ENCODE measurements around the gene SGMS1.
"Not testable (repeated sequence)": the region's sequence is repeated elsewhere in the genome, so short reads cannot be mapped to it uniquely, and the experiment has no call there.

The SGMS1 gene

GRCh38 chr10:50528206-50528605 is 95.5 kb downstream of the SGMS1 start:
- DNase-seq, result no peak

- DNase-seq, result no peak
Observed at GRCh38 chr10:50527442-50528043, 96.2 kb downstream of the SGMS1 start.

- DNase-seq, result no peak
Observed at GRCh38 chr10:50526185-50526584, 97.6 kb downstream of the SGMS1 start.

GRCh38 chr10:50523357-50523756 is 100.4 kb downstream of the SGMS1 start:
- no peak for DNase-seq

GRCh38 chr10:50522908-50523307 is 100.8 kb downstream of the SGMS1 start:
- DNase-seq, result no peak

GRCh38 chr10:50520115-50520514 is 103.6 kb downstream of the SGMS1 start:
- no peak for DNase-seq

- DNase-seq, result no peak
Observed at GRCh38 chr10:50517626-50518025, 106.1 kb downstream of the SGMS1 start.

- DNase-seq, result no peak
Observed at GRCh38 chr10:50516171-50516570, 107.6 kb downstream of the SGMS1 start.

GRCh38 chr10:50515420-50515819 is 108.3 kb downstream of the SGMS1 start:
- no peak for DNase-seq

- DNase-seq, result no peak
Observed at GRCh38 chr10:50514995-50515394, 108.8 kb downstream of the SGMS1 start.

- no peak for DNase-seq
Observed at GRCh38 chr10:50513956-50514355, 109.8 kb downstream of the SGMS1 start.

GRCh38 chr10:50512743-50513416 is 110.9 kb downstream of the SGMS1 start:
- no peak for DNase-seq

GRCh38 chr10:50512214-50512595 is 111.6 kb downstream of the SGMS1 start:
- no peak for DNase-seq

- DNase-seq, result no peak
Observed at GRCh38 chr10:50511492-50512213, 112.1 kb downstream of the SGMS1 start.

GRCh38 chr10:50510517-50511473 is 113.0 kb downstream of the SGMS1 start:
- DNase-seq, result no peak

- DNase-seq, result no peak
Observed at GRCh38 chr10:50508315-50509051, 115.3 kb downstream of the SGMS1 start.

- no peak for DNase-seq
Observed at GRCh38 chr10:50506861-50507573, 116.7 kb downstream of the SGMS1 start.

GRCh38 chr10:50504389-50504788 is 119.4 kb downstream of the SGMS1 start:
- no peak for DNase-seq

GRCh38 chr10:50503661-50504320 is 120.0 kb downstream of the SGMS1 start:
- no peak for DNase-seq

GRCh38 chr10:50503156-50503555 is 120.6 kb downstream of the SGMS1 start:
- not testable (repeated sequence) for DNase-seq

- no peak for DNase-seq
Observed at GRCh38 chr10:50501924-50502452, 121.8 kb downstream of the SGMS1 start.

Data from activated CD8-positive, alpha-beta memory T cell treated with anti-CD3 and anti-CD28 coated beads for 24 hours (primary cell).